Erythroblast (primary cell): Measurements from ENCODE around the gene ZNF66.
"Not testable (repeated sequence)": the region's sequence is repeated elsewhere in the genome, so short reads cannot be mapped to it uniquely, and the experiment has no call there.

Source experiments
- DNase-seq, 2 experiments: peaks; one replicate each; lab custom pipeline; 2025; lab: John Stamatoyannopoulos, UW
- GATA1 ChIP-seq: IDR thresholded peaks from 2 replicates; pipeline ENCODE4 v1.6.1; 2011; ENCODE audit warnings: low read depth, mild to moderate bottlenecking, control low read depth, low read length, moderate library complexity
- POLR2A ChIP-seq: IDR thresholded peaks from 2 replicates; pipeline ENCODE4 v1.6.1; 2011; ENCODE audit warnings: mild to moderate bottlenecking, low read length

Gene ZNF66

GRCh38 chr19:20776083-20777076 is at the start of gene ZNF66:
Gene ZNF66, plus strand, starts transcription at chr19:20776304. Its CDS starts 144 bp downstream, at chr19:20776448.
- TF ChIP-seq GATA1, result no peak
- peak; percentile 65 for TF ChIP-seq POLR2A

GRCh38 chr19:20750169-20750568 is 25.9 kb upstream of the ZNF66 start:
- DNase-seq, result not testable (repeated sequence)

More at GRCh38 chr19:20776083-20777076, at the start of gene ZNF66:
- peak; percentile 91 to 92 for DNase-seq

DNA sequence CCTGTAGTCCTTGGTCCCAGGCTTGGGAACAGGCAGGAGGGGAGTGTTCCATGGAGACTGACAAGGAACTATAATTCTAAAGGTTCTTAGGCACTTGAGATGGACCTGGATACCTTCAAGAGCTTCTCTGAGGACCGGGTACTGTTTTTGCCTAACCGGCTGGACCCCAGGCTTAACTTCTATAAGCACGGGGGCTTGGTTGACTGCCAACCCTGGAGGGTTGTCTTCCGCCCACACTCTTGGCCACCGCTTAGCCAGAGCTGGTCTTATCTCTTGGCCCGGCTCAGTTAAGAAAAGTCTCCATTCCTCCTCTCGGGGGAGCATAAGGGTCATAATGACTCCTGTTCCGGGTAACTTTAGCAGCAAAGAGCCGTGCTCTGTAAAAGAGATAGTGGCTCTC is 23.8 kb upstream of the ZNF66 start:
- not testable (repeated sequence) for DNase-seq

GRCh38 chr19:20769225-20769736 is 6.8 kb upstream of the ZNF66 start:
- not testable (repeated sequence) for DNase-seq

DNA sequence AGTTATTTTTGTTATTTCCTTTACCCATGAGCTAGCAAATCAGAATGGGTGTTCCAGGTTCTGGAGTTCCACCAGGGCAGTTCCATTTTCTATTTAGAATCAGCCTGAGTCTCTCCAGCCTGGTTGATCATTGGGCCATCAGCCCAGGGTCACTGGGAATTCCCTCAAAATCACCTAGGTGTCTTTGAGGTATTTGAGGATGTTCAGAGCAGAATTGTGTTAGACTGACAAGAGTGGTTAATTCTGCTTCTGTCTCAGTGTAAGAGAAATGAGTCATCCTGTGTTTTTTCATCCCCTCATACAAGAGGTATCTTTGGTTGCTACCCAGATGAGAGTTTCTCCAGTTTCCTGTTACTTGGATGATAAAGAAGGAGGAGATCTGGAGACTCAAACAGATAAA is 11.7 kb downstream of the ZNF66 start:
- no peak for DNase-seq
- no peak for TF ChIP-seq POLR2A
- TF ChIP-seq GATA1, result no peak

GRCh38 chr19:20791806-20792205 is 15.7 kb downstream of the ZNF66 start:
- no peak for DNase-seq
- no peak for TF ChIP-seq POLR2A
- no peak for TF ChIP-seq GATA1

DNA sequence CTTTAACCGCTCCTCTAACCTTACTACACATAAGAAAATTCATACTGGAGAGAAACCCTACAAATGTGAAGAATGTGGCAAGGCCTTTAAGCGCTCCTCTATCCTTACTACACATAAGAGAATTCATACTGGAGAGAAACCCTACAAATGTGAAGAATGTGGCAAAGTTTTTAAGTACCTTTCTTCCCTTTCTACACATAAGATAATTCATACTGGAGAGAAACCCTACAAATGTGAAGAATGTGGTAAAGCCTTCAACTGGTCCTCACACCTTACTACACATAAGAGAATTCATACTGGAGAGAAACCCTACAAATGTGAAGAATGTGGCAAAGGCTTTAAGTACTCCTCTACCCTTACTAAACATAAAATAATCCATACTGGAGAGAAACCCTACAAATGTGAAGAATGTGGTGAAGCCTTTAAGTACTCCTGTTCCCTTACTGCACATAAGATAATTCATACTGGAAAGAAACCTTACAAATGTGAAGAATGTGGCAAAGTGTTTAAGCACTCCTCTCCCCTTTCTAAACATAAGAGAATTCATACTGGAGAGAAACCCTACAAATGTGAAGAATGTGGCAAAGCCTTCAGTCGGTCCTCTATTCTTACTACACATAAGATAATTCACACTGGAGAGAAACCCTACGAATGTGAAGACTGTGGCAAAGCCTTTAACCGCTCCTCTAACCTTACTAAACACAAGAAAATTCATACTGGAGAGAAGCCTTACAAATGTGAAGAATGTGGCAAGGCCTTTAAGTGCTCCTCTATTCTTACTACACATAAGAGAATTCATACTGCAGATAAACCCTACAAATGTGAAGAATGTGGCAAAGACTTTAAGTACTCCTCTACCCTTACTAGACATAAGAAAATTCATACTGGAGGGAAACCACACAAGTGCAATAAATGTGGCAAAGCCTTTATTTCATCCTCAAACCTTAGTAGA is 30.5 kb downstream of the ZNF66 start:
- DNase-seq, result not testable (repeated sequence)

DNA sequence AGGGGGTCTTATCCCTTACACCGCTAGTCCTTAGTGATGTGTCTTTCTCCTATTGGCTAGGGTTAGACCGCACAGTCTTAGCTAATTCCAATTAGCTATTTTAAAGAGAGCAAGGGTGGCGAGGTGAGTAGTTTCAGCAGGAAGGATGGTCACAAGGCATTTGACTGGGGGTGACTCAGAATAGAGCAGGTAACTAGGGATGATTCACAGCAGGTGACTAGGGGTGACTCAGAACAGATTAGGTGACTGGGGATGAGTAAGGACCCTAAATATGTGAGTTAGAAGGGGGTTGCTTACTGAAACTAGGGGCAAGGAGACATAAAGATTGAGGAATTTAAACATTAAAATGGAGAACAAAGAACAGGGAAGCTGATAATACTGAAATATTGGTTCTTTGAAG is 64.3 kb downstream of the ZNF66 start:
- DNase-seq, result no peak
- TF ChIP-seq GATA1 (no peak), POLR2A (no peak)
